Activated CD4-positive, alpha-beta T cell treated with anti-CD3 and anti-CD28 coated beads, Interleukin-2, amount 10 ng/mL, durations not matched to agents 24 days and 14 days (primary cell): Measurements from ENCODE around the gene OLR1. TPM values are rescaled to one million over a fixed set of nuclear protein-coding genes. Genes with fewer than 3 reads are reported as not detected.

Source experiments
- DNase-seq: peaks from one replicate; pipeline ENCODE4 v3.0.0; 2022
- H3K27ac Mint-ChIP-seq: one replicate; pipeline ENCODE4 v1.8.0; 2022; ENCODE audit warnings: mild to moderate bottlenecking, mixed read lengths
- H3K27me3 Mint-ChIP-seq: one replicate; pipeline ENCODE4 v1.8.0; 2022; ENCODE audit warnings: mixed read lengths
- H3K36me3 Mint-ChIP-seq: one replicate; pipeline ENCODE4 v1.8.0; 2022; ENCODE audit warnings: low read depth, mild to moderate bottlenecking, mixed read lengths
- H3K4me1 Mint-ChIP-seq: one replicate; pipeline ENCODE4 v1.8.0; 2021; ENCODE audit warnings: mixed read lengths
- H3K4me3 Mint-ChIP-seq: one replicate; pipeline ENCODE4 v1.8.0; 2022; ENCODE audit warnings: mild to moderate bottlenecking, moderate library complexity, mixed read lengths
- H3K9me3 Mint-ChIP-seq: one replicate; pipeline ENCODE4 v1.8.0; 2021; ENCODE audit warnings: mixed read lengths
- intact Hi-C: fragments of 100-400 bp; cut with micrococcal nuclease; formaldehyde crosslinking; loops from one replicate; pipeline ENCODE4 v1.15.1; 2023
- total RNA-seq: library from RNA; stranded (reverse); gene quantifications from 2 replicates; pipeline ENCODE4 v1.2.3, GENCODE V29; 2022

Gene OLR1
- total RNA-seq, 1 donor from 2014 or later, result not detected

GRCh38 chr12:10182354-10183049 lies 10.6 kb upstream of the OLR1 start:
- Mint-ChIP-seq H3K9me3 (no peaks in the 10 kb centered on the region), H3K36me3 (no peaks in the 10 kb centered on the region), H3K4me3 (no peak overlapping the region), H3K27me3 (peaks cover 17% of the 10 kb centered on the region), H3K4me1 (no peaks in the 10 kb centered on the region), H3K27ac (no peak overlapping the region)
- intact Hi-C loops, result no loop called here
- DNase-seq, result no peak

DNA sequence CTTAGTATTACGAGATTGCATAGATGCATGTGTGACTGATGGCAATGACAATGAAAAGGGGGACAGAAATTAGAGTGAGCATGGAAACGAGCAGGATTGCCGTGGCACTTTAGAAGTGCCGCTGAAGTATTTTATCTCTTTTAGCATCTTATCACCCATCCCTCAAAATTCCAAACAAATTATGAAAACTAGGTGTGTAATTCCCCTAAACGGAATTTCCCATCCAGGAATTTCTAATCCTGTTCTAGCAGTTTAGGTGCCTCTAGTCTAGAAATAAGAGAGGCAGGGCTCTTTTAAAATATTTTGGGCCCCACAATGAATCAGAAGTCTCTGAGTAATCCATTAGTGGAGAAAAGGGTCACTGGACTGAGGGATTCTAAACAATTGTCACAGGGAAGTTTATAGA lies 7.8 kb upstream of the OLR1 start:
- H3K27ac Mint-ChIP-seq, result no peak overlapping the region
- intact Hi-C loops, result no loop called here
- no peak for DNase-seq
- no peaks in the 10 kb centered on the region for H3K9me3 Mint-ChIP-seq
- H3K4me3 Mint-ChIP-seq, result no peak overlapping the region
- no peaks in the 10 kb centered on the region for H3K36me3 Mint-ChIP-seq
- no peaks in the 10 kb centered on the region for H3K4me1 Mint-ChIP-seq
- peaks cover 26% of the 10 kb centered on the region for H3K27me3 Mint-ChIP-seq

GRCh38 chr12:10178821-10179220 lies 6.9 kb upstream of the OLR1 start, which contains the start of gene TMEM52B:
Gene TMEM52B, plus strand, starts transcription at chr12:10179032. Its CDS starts 543 bp downstream, at chr12:10179575.
- intact Hi-C loops, result no loop called here
- H3K36me3 Mint-ChIP-seq, result no peaks in the 10 kb centered on the region
- no peaks in the 10 kb centered on the region for H3K4me1 Mint-ChIP-seq
- no peak for DNase-seq
- peaks cover 25% of the 10 kb centered on the region for H3K27me3 Mint-ChIP-seq
- H3K9me3 Mint-ChIP-seq, result no peaks in the 10 kb centered on the region
- H3K27ac Mint-ChIP-seq, result no peak within 1 kb of the TSS
- no peak within 1 kb of the TSS for H3K4me3 Mint-ChIP-seq

DNA sequence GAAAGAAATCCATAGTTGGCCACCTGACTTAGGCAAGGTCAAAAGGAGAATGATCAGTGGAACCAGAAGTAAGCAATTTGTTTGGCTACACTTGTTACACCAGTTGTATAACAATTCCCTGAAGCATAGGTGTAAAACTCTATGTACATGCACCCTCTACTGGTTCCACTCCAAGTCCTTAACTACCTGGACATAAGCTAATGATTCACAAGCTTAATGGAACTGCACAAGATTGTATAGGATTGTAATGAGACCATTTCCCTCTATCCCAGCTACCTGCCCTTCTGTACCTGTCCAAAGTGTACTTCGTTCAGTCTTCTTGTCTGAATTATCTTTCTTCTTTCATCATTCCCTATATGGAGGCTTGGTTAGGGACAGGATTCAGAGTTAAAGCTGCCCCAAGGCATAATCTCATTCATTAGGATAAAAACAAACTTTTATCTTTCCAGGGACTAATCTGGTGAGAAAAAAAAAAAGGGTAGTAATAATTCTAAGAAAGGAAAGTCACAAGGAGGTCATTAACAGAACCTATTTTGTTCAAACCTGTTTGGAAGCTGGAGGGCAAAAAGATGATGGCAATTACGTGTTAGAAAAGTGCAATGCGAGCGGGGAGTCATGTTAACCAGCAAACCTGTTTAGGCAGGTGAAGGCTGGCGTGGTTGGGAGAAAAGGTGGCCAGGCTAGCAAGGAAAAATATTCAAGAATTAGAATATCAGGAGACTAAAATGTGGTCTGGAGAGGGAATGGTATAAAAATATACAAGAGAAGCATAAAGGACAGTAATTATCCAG lies 4.1 kb upstream of the OLR1 start:
- no peak for DNase-seq
- Mint-ChIP-seq H3K27ac (no peak overlapping the region), H3K27me3 (peaks cover 33% of the 10 kb centered on the region), H3K9me3 (no peaks in the 10 kb centered on the region), H3K36me3 (no peaks in the 10 kb centered on the region), H3K4me3 (no peak overlapping the region), H3K4me1 (no peaks in the 10 kb centered on the region)
- intact Hi-C loops, result no loop called here

GRCh38 chr12:10174986-10175614 lies 3.2 kb upstream of the OLR1 start:
- no peaks in the 10 kb centered on the region for H3K4me1 Mint-ChIP-seq
- H3K27me3 Mint-ChIP-seq, result peaks cover 36% of the 10 kb centered on the region
- no peak overlapping the region for H3K27ac Mint-ChIP-seq
- DNase-seq, result no peak
- intact Hi-C loops, result no loop called here
- H3K36me3 Mint-ChIP-seq, result no peaks in the 10 kb centered on the region
- H3K9me3 Mint-ChIP-seq, result no peaks in the 10 kb centered on the region
- no peak overlapping the region for H3K4me3 Mint-ChIP-seq

- Mint-ChIP-seq H3K4me3 (no peak overlapping the region), H3K27ac (no peak overlapping the region), H3K36me3 (no peaks in the 10 kb centered on the region), H3K27me3 (peaks cover 36% of the 10 kb centered on the region), H3K9me3 (no peaks in the 10 kb centered on the region), H3K4me1 (no peaks in the 10 kb centered on the region)
- no peak for DNase-seq
- intact Hi-C loops, result no loop called here
Measured at GRCh38 chr12:10170216-10170615, 1.7 kb downstream of the OLR1 start.

DNA sequence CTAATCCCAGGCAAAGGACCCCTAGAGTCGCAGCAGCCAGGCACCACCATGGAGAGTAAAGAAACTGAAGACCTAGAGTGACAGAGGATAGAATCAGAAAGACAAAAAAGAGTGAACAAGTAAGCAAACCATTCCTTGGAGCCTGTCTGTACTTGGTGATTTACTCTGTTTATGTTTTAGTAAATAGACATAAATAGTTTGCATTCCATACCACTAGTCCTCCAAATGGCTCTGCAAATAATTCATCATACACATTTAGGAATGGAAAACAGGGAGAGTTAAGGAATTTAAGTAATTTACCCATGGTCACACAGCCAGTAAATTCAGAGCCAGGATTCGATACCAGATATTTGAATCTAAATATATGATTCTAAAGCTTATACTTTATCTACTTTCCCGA lies 2.8 kb downstream of the OLR1 start:
- H3K4me1 Mint-ChIP-seq, result no peaks in the 10 kb centered on the region
- H3K9me3 Mint-ChIP-seq, result no peaks in the 10 kb centered on the region
- DNase-seq, result no peak
- H3K4me3 Mint-ChIP-seq, result no peak overlapping the region
- peaks cover 27% of the 10 kb centered on the region for H3K27me3 Mint-ChIP-seq
- no peak overlapping the region for H3K27ac Mint-ChIP-seq
- H3K36me3 Mint-ChIP-seq, result no peaks in the 10 kb centered on the region
- intact Hi-C loops, result no loop called here

DNA sequence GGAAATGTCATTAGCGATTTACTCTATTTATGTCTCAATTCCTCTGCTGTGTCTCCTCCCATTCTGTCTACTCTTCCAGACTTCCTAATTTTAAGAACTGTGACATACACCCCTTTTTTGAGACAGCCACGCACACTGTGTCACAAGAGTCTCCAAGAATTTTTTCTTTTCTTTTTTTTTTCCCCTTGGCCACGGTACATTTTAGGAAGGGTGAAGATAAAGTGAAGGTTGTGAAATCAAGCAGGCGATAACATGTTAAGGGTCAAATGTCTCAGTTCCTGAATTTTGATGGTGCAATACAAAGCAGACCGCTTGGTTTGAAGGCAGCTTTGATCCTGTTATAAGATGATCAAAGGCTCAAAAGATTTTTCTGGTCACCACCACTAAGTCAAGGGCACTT lies 4.3 kb downstream of the OLR1 start:
- Mint-ChIP-seq H3K27me3 (peaks cover 28% of the 10 kb centered on the region), H3K4me1 (no peaks in the 10 kb centered on the region), H3K36me3 (no peaks in the 10 kb centered on the region), H3K27ac (no peak overlapping the region), H3K9me3 (no peaks in the 10 kb centered on the region), H3K4me3 (no peak overlapping the region)
- DNase-seq, result no peak
- intact Hi-C loops, result no loop called here

DNA sequence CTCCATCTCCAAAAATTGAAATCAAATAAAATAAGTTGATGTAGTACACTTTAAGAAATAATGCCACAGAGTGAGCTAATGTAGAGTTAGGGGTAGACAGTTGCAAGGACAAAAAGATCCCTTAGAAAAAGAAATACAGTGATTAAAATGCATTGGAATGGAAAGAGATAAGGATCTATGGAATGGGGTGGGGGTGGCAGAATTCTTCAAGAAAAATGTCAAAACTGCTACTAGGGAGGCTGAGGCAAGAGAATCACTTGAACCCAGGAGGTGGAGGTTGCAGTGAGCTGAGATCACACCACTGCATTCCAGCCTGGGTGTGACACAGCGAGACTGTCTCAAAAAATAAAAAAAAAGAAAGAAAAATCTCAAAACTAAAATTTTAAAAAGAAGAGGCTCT lies 6.5 kb downstream of the OLR1 start:
- H3K4me3 Mint-ChIP-seq, result no peak overlapping the region
- no peak overlapping the region for H3K27ac Mint-ChIP-seq
- peaks cover 28% of the 10 kb centered on the region for H3K27me3 Mint-ChIP-seq
- DNase-seq, result no peak
- no peaks in the 10 kb centered on the region for H3K36me3 Mint-ChIP-seq
- intact Hi-C loops, result no loop called here
- H3K9me3 Mint-ChIP-seq, result no peaks in the 10 kb centered on the region
- H3K4me1 Mint-ChIP-seq, result no peaks in the 10 kb centered on the region

DNA sequence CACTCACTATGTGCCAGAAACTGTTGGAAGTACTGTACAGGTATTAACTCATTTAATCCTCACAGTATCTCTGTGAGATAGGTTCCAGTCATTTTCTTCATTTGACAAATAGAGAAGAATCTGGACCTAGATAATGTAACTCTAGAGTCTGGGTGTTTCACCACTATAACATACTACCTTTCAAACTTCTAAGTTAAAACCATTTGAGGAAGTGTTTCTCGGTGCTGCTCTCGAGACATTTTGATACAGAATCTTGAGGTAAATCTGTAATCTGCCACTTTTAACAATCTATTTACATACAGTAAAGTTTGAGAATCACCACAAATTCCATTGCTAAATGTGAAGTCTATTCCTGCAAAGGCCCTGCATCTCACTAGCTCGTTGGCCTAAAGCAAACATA lies 8.8 kb downstream of the OLR1 start:
- H3K4me1 Mint-ChIP-seq, result peaks cover 2% of the 10 kb centered on the region
- H3K36me3 Mint-ChIP-seq, result no peaks in the 10 kb centered on the region
- no peaks in the 10 kb centered on the region for H3K9me3 Mint-ChIP-seq
- no peak overlapping the region for H3K27ac Mint-ChIP-seq
- intact Hi-C loops, result no loop called here
- peaks cover 40% of the 10 kb centered on the region for H3K27me3 Mint-ChIP-seq
- DNase-seq, result no peak
- no peak overlapping the region for H3K4me3 Mint-ChIP-seq

DNA sequence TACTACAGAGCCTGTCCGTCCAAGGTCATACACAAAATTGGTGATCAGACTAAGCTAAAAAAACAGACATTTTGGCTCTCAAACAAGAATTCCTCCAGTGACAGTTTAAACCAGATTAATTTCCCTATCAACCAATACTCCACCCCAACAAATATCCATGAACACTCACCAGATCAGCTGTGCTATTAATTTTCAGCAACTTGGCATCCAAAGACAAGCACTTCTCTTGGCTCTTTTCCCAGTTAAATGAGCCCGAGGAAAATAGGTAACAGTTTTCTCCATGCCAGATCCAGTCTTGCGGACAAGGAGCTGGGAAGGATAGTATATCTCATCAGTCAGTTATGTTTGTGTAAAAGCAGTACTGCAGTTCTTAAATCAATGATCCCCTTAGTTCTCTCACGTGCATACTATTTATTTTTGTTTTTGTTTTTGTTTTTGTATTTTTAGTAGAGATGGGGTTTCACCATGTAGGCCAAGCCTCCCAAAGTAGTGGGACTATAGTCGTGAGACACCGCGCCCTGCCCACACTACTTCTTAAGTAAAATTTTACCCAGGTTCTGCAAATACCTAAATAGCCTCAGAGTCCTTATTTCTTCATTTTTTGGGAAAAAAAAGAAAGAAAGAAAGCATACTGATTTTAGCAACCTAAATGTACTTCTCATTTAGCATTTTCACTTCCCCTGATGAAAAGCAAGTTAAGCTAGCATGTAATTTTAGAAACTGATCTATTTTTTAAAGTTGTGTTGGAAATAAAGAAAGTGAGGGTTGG lies 11.1 kb downstream of the OLR1 start:
- Mint-ChIP-seq H3K27ac (no peak overlapping the region), H3K36me3 (no peaks in the 10 kb centered on the region), H3K4me3 (no peak overlapping the region), H3K27me3 (peaks cover 46% of the 10 kb centered on the region), H3K4me1 (peaks cover 2% of the 10 kb centered on the region), H3K9me3 (no peaks in the 10 kb centered on the region)
- intact Hi-C loops, result no loop called here
- DNase-seq, result no peak

DNA sequence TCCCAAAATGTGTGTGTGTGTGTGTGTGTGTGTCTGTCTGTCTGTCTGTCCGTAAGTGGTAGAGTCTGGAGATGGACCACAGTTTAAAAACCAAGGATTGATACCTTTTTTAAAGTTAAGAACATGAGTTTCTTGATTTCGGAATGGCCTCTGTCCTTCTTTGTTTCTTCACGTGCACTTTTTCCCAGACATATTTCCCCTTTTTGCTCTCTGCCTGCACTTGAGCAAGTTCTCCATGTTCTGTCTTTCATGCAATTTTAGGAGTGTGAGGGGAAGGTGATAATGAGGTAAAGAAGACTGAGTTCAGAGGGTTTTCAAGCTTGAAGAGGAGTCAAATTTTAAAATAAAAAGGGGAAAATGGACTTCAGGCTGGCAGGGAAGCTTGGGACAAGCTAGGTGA lies 12.7 kb downstream of the OLR1 start:
- H3K4me3 Mint-ChIP-seq, result no peak overlapping the region
- no peaks in the 10 kb centered on the region for H3K36me3 Mint-ChIP-seq
- H3K27ac Mint-ChIP-seq, result no peak overlapping the region
- DNase-seq, result no peak
- intact Hi-C loops, result no loop called here
- H3K27me3 Mint-ChIP-seq, result peaks cover 49% of the 10 kb centered on the region
- H3K9me3 Mint-ChIP-seq, result no peaks in the 10 kb centered on the region
- H3K4me1 Mint-ChIP-seq, result peaks cover 2% of the 10 kb centered on the region

DNA sequence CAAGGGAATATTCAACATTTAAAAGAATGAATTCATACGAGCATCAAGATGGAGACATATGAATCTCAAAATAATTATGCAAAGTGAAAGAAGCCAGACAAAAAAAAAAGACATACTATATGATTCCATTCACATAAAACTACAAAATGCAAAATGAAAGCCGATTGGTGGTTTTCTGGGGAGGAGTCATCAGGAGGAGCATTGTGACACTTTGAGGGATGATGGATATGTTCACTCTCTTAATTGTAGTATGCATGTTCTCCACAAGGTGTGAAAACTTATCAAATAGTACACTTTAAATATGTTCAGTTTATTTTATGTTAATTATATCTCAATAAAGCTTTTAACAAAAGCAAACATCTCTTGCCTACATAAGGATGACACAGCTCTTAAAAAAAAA lies 13.5 kb downstream of the OLR1 start:
- Mint-ChIP-seq H3K4me3 (no peak overlapping the region), H3K27me3 (peaks cover 57% of the 10 kb centered on the region), H3K4me1 (peaks cover 7% of the 10 kb centered on the region), H3K27ac (no peak overlapping the region), H3K9me3 (no peaks in the 10 kb centered on the region), H3K36me3 (no peaks in the 10 kb centered on the region)
- no peak for DNase-seq
- intact Hi-C loops, result no loop called here

GRCh38 chr12:10155966-10156365 lies 16.0 kb downstream of the OLR1 start:
- DNase-seq, result no peak
- no peaks in the 10 kb centered on the region for H3K36me3 Mint-ChIP-seq
- intact Hi-C loops, result no loop called here
- peaks cover 54% of the 10 kb centered on the region for H3K27me3 Mint-ChIP-seq
- no peaks in the 10 kb centered on the region for H3K9me3 Mint-ChIP-seq
- peaks cover 9% of the 10 kb centered on the region for H3K4me1 Mint-ChIP-seq
- H3K27ac Mint-ChIP-seq, result no peak overlapping the region
- H3K4me3 Mint-ChIP-seq, result no peak overlapping the region
